K562 (cell line): Measurements from ENCODE around the gene TRAF3IP3. TPM values are rescaled to one million over a fixed set of nuclear protein-coding genes. Genes with fewer than 3 reads are reported as not detected.

Experiments used
- CBFB ChIP-seq: sonication (generic); formaldehyde crosslinking; IDR thresholded peaks from 2 replicates; pipeline ENCODE4 v1.4.0; 2020; ENCODE audit warnings: mild to moderate bottlenecking, missing genetic modification reagents
- DACH1 ChIP-seq: fragments of 450-650 bp; IDR thresholded peaks from 2 replicates; pipeline ENCODE4 v1.6.1; 2018; ENCODE audit not compliant: partially characterized antibody
- FOSL1 ChIP-seq: fragments of 200-800 bp; sonication (Bioruptor generic); conservative IDR thresholded peaks from 2 replicates; pipeline ENCODE4 v1.6.1; 2016; ENCODE audit warnings: missing genetic modification characterization, missing compliant biosample characterization
- GTF2F1 ChIP-seq: IDR thresholded peaks from 2 replicates; pipeline ENCODE4 v1.6.1; 2011; ENCODE audit warnings: low read depth, low read length, improper control_type of control experiment
- KLF16 ChIP-seq: IDR thresholded peaks from 2 replicates; pipeline ENCODE4 v1.6.1; 2016; ENCODE audit warnings: antibody characterized with exemption
- MIER1 ChIP-seq: fragments of 450-650 bp; IDR thresholded peaks from 2 replicates; pipeline ENCODE4 v1.6.1; 2016; ENCODE audit warnings: antibody characterized with exemption, mild to moderate bottlenecking, low read depth
- MTA1 ChIP-seq: fragments of 450-650 bp; IDR thresholded peaks from 2 replicates; pipeline ENCODE4 v1.6.1; 2017; ENCODE audit warnings: borderline replicate concordance
- NR2F6 ChIP-seq: fragments of 450-650 bp; formaldehyde crosslinking; IDR thresholded peaks from 2 replicates; pipeline ENCODE4 v1.4.0; 2020; ENCODE audit warnings: mild to moderate bottlenecking
- SIRT6 ChIP-seq: IDR thresholded peaks from one replicate; pipeline ENCODE4 v1.6.1; 2012; ENCODE audit warnings: low read depth, mild to moderate bottlenecking, control low read depth, inconsistent platforms, low read length, moderate library complexity
- SMC3 ChIP-seq: conservative IDR thresholded peaks from 2 replicates; pipeline ENCODE4 v1.6.1; 2011; ENCODE audit warnings: low read depth, low read length, improper control_type of control experiment; ENCODE audit not compliant: insufficient read depth
- STAT5A ChIP-seq: IDR thresholded peaks from 2 replicates; pipeline ENCODE4 v1.6.1; 2012; ENCODE audit warnings: low read length, inconsistent platforms, borderline replicate concordance
- TRIM25 ChIP-seq: fragments of 450-650 bp; IDR thresholded peaks from 2 replicates; pipeline ENCODE4 v1.7.0; 2016; ENCODE audit warnings: borderline replicate concordance
- ZBED1 ChIP-seq: IDR thresholded peaks from 2 replicates; pipeline ENCODE4 v1.6.1; 2014
- ZBTB49 ChIP-seq: sonication (generic); formaldehyde crosslinking; IDR thresholded peaks from 2 replicates; pipeline ENCODE4 v1.8.0; 2022; ENCODE audit warnings: missing genetic modification reagents, mild to moderate bottlenecking, borderline replicate concordance
- ZC3H11A ChIP-seq: IDR thresholded peaks from 2 replicates; pipeline ENCODE4 v1.6.1; 2012; ENCODE audit warnings: low read depth, low read length, improper control_type of control experiment
- ZNF133 ChIP-seq: fragments of 250-450 bp; sonication (Bioruptor Pico); IDR thresholded peaks from 2 replicates; pipeline ENCODE4 v1.4.0; 2020; ENCODE audit warnings: mild to moderate bottlenecking
- ZNF263 ChIP-seq: sonication (generic); formaldehyde crosslinking; IDR thresholded peaks from 2 replicates; pipeline ENCODE4 v1.8.0; 2022; ENCODE audit warnings: mild to moderate bottlenecking, missing genetic modification reagents, borderline replicate concordance
- ZNF408 ChIP-seq: fragments of 250-450 bp; sonication (Bioruptor Pico); IDR thresholded peaks from 2 replicates; pipeline ENCODE4 v1.4.0; 2020; ENCODE audit warnings: low read depth, mild to moderate bottlenecking, moderate library complexity
- ZNF436 ChIP-seq: fragments of 250-450, 450-650 bp; sonication (Bioruptor Pico); formaldehyde crosslinking; IDR thresholded peaks from 2 replicates; pipeline ENCODE4 v1.7.0; 2020; ENCODE audit warnings: mild to moderate bottlenecking
- polyA plus RNA-seq, 8 experiments: library from polyadenylated mRNA; depleted of rRNA in 4 of 8; stranded (reverse) in 5 of 8; unstranded in 3 of 8; fragments of >200 nt; fragmentation: Nextera tagmentation in 2 of 8; fragmentation: Illumina TruSeq in 1 of 8; extraction: Ambion mirVana in 2 of 8; extraction: Trizol in 1 of 8; gene quantifications; 2 replicates each; pipeline versions ENCODE4 v1.2.1 to v1.2.3, GENCODE V29; 2011 to 2014; ENCODE audit warnings: inconsistent platforms in 1 of 8, missing spikeins in 1 of 8
- total RNA-seq, 7 experiments: library from RNA; depleted of rRNA in 6 of 7; stranded (reverse); fragments of >200 nt in 6 of 7; fragmentation: Illumina TruSeq in 2 of 7; extraction: Trizol in 2 of 7; gene quantifications; 2 replicates each; pipeline versions ENCODE4 v1.2.1 to v1.2.3, GENCODE V29; 2011 to 2021; ENCODE audit warnings: low replicate concordance in 1 of 7
- TF ChIP-seq, protein P1 (sequence below): fragments of 250-450 bp; sonication (Bioruptor Pico); IDR thresholded peaks from 2 replicates; pipeline ENCODE4 v1.5.0; 2021; ENCODE audit warnings: mild to moderate bottlenecking, borderline replicate concordance
- TF ChIP-seq, protein P2 (sequence below), 2 experiments: fragments of 450-650 bp in 1 of 2; sonication (generic) in 1 of 2; formaldehyde crosslinking in 1 of 2; IDR thresholded peaks in 1 of 2; conservative IDR thresholded peaks in 1 of 2; 2 replicates each; pipeline versions ENCODE4 v1.6.1 to v1.8.1; 2016 to 2023; ENCODE audit warnings: mild to moderate bottlenecking in 2 of 2, moderate library complexity in 2 of 2, inconsistent platforms in 1 of 2, missing genetic modification reagents in 1 of 2

Gene TRAF3IP3
- total and polyA plus RNA-seq, 9 of the 15 experiments (the other 6 are each of a cell fraction or from before 2014, with no cell fraction given): 0.06 to 1.1 (median 0.31) TPM

DNA sequence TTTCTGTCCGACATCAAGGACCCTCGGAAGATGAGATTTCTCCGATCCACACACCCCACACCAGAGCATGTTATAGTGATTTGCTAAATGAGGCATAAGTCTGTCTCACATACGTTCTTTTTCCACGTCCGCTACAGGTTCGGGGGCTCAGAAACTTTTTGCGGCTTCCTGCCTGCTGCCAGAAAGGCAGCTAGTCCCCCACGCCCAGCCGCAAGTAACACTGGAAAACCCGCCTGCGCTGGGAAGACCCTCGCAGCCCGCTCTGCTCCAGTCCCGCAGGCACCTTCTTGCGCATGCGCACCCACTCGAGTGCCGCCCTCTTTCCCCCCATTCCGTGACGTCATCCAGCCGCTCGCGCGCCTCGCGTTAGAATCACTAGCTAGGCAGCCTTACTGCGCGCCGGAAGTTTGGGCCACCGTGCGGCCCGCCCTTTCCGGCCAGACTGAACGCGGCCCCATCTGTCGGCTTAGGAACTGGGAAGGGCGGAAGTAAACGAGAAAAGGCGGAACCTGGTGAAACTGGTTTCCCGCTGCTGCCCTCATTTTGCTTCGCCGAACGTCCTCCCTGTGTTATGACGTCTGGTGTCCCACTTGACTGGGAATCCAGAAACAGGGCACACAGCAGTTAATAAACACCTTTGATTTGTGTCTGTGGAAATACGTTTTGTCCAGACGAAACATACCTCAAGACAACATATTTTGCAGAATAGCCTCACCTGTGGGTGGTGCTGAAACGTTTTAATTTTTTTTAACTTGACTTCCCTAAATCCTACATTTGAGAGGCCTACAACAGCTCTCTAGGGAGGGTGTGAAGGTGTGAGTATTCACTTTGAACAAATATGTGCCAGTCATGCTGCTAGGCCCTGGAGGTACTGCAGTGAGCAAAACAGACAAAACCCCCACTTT, 28.7 kb downstream of the TRAF3IP3 start, which contains the start of gene C1orf74 (continued):
- TF ChIP-seq SIRT6: no peak
- TF ChIP-seq, protein P1, sequence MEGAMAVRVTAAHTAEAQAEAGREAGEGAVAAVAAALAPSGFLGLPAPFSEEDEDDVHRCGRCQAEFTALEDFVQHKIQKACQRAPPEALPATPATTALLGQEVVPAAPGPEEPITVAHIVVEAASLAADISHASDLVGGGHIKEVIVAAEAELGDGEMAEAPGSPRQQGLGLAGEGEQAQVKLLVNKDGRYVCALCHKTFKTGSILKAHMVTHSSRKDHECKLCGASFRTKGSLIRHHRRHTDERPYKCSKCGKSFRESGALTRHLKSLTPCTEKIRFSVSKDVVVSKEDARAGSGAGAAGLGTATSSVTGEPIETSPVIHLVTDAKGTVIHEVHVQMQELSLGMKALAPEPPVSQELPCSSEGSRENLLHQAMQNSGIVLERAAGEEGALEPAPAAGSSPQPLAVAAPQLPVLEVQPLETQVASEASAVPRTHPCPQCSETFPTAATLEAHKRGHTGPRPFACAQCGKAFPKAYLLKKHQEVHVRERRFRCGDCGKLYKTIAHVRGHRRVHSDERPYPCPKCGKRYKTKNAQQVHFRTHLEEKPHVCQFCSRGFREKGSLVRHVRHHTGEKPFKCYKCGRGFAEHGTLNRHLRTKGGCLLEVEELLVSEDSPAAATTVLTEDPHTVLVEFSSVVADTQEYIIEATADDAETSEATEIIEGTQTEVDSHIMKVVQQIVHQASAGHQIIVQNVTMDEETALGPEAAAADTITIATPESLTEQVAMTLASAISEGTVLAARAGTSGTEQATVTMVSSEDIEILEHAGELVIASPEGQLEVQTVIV (CRISPR knock-in tag): no peak
- TF ChIP-seq FOSL1 (tag): peak; percentile 71
- no peak for TF ChIP-seq ZNF263 (CRISPR knock-in tag)
- no peak for TF ChIP-seq ZBTB49 (CRISPR knock-in tag)
- TF ChIP-seq CBFB (CRISPR knock-in tag): no peak
- no peak for TF ChIP-seq NR2F6 (CRISPR knock-in tag)
- TF ChIP-seq GTF2F1: 0 out of 2 replicates have a peak, but pooled peaks have one; percentile 49
- TF ChIP-seq ZNF436: no peak
- no peak for TF ChIP-seq KLF16
- TF ChIP-seq ZNF408 (CRISPR knock-in tag): no peak
- TF ChIP-seq SMC3: no peak
- TF ChIP-seq DACH1: no peak
- TF ChIP-seq, protein P2, sequence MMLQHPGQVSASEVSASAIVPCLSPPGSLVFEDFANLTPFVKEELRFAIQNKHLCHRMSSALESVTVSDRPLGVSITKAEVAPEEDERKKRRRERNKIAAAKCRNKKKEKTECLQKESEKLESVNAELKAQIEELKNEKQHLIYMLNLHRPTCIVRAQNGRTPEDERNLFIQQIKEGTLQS (IDR thresholded peaks at IDR 0.05): peak; percentile 100
- TF ChIP-seq, protein P2 (CRISPR knock-in tag; conservative IDR thresholded peaks at IDR 0.05): peak; percentile 75
- TF ChIP-seq ZBED1: no peak
- no peak for TF ChIP-seq TRIM25
- TF ChIP-seq ZNF133 (CRISPR knock-in tag): no peak
- peak; percentile 98 for TF ChIP-seq MTA1
- no peak; the same call in 1 of the 2 replicates for TF ChIP-seq STAT5A
- no peak for TF ChIP-seq ZC3H11A
- TF ChIP-seq MIER1: 0 out of 2 replicates have a peak, but pooled peaks have one; percentile 67
